Tibial nerve (tissue), 3 donors: ENCODE data around the gene PDZRN3.

ENCODE experiments used
- CTCF ChIP-seq, 5 experiments: fragments of 200-600 bp in 3 of 5; fragments of 450-650 bp in 2 of 5; sonication (generic) in 3 of 5; IDR thresholded peaks; one replicate each; pipeline ENCODE4 v1.5.1; 2016 to 2019; ENCODE audit warnings: antibody characterized with exemption in 5 of 5, mild to moderate bottlenecking in 3 of 5, moderate library complexity in 2 of 5
- POLR2A ChIP-seq, 2 donors: fragments of 450-650 bp; IDR thresholded peaks; one replicate each; pipeline ENCODE4 v1.6.1; 2017; ENCODE audit warnings: antibody characterized with exemption in 2 of 2, mild to moderate bottlenecking in 2 of 2, moderate library complexity in 2 of 2

DNA sequence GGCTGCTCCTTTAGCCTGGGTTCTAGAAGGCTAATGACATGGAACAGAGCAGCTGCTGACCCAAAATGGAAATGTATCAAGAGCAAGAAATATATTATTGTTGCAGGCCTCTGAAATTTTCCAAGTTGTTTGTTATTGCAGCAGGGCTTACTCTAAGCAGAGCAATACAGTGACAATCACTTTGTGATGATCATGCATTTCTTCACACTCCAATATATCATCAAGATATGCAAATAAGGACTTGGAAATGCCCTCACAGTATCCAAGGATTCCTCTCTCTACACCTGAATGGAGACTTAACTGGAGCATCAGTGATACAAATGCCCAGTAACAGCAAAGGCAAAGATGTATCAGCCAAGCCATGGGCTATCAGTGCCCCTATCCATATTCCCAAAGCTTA, 89.6 kb downstream of the PDZRN3 start:
- no peak for TF ChIP-seq POLR2A (IDR thresholded peaks at IDR 0.05)
- no peak for TF ChIP-seq CTCF (IDR thresholded peaks at IDR 0.05)
